Ascending aorta (tissue), 2 donors: ENCODE data around the gene CCSAP. TPM values are rescaled to one million over a fixed set of nuclear protein-coding genes. Genes with fewer than 3 reads are reported as not detected.

ENCODE experiments used
- DNase-seq, 2 donors: peaks; one replicate each; pipeline ENCODE4 v3.0.0-alpha.2; 2019; ENCODE audit warnings: low spot score in 2 of 2
- H3K27ac ChIP-seq, 2 donors: fragments of 200-600 bp; sonication (generic); one replicate each; pipeline ENCODE4 v1.5.1; 2016 to 2017; ENCODE audit warnings: mild to moderate bottlenecking in 1 of 2
- H3K27me3 ChIP-seq: fragments of 200-600 bp; sonication (generic); one replicate; pipeline ENCODE4 v1.5.1; 2017
- H3K36me3 ChIP-seq, 2 donors: fragments of 200-600 bp; sonication (generic); one replicate each; pipeline ENCODE4 v1.5.1; 2016
- H3K4me1 ChIP-seq, 2 donors: fragments of 200-600 bp; sonication (generic); one replicate each; pipeline ENCODE4 v1.5.1; 2016 to 2017; ENCODE audit warnings: mild to moderate bottlenecking in 1 of 2
- H3K4me3 ChIP-seq, 2 donors: fragments of 200-600 bp; sonication (generic); one replicate each; pipeline ENCODE4 v1.5.1; 2016 to 2017; ENCODE audit warnings: mild to moderate bottlenecking in 1 of 2
- H3K9me3 ChIP-seq, 2 donors: fragments of 200-600 bp; sonication (generic); one replicate each; pipeline ENCODE4 v1.5.1; 2016
- CTCF ChIP-seq, 3 experiments: fragments of 200-600 bp in 2 of 3; fragments of 450-650 bp in 1 of 3; sonication (generic) in 2 of 3; IDR thresholded peaks; one replicate each; pipeline ENCODE4 v1.5.1; 2016 to 2019; ENCODE audit warnings: antibody characterized with exemption in 3 of 3, mild to moderate bottlenecking in 1 of 3, moderate library complexity in 1 of 3
- intact Hi-C: fragments of 100-400 bp; cut with DNase I; formaldehyde crosslinking; loops from one replicate; pipeline ENCODE4 v1.15.1; 2023
- total RNA-seq: library from RNA; depleted of rRNA; stranded (reverse); fragments of >200 nt; gene quantifications from one replicate; pipeline ENCODE4 v1.1.0, GENCODE V29; 2016

The CCSAP gene
- total RNA-seq, 1 donor from 2014 or later, result 2.9 TPM

GRCh38 chr1:229310833-229311232 lies 32.0 kb downstream of the CCSAP start:
- H3K27me3 ChIP-seq, result no peaks in the 10 kb centered on the region
- TF ChIP-seq CTCF (IDR thresholded peaks at IDR 0.05), result no peak
- H3K4me1 ChIP-seq, result no peaks in the 10 kb centered on the region
- no peak overlapping the region for H3K27ac ChIP-seq
- intact Hi-C loops, result no loop called here
- H3K36me3 ChIP-seq, result peaks cover 11 to 44% of the 10 kb centered on the region in 2 donors
- H3K4me3 ChIP-seq, result no peak overlapping the region
- H3K9me3 ChIP-seq, result no peaks in the 10 kb centered on the region
- no peak for DNase-seq

GRCh38 chr1:229309684-229310083 lies 33.2 kb downstream of the CCSAP start:
- H3K4me3 ChIP-seq, result no peak overlapping the region
- H3K27ac ChIP-seq, result no peak overlapping the region
- no peaks in the 10 kb centered on the region for H3K9me3 ChIP-seq
- peaks cover 11 to 47% of the 10 kb centered on the region in 2 donors for H3K36me3 ChIP-seq
- intact Hi-C loops, result no loop called here
- no peak for TF ChIP-seq CTCF (IDR thresholded peaks at IDR 0.05)
- DNase-seq, result no peak
- H3K27me3 ChIP-seq, result no peaks in the 10 kb centered on the region
- no peaks in the 10 kb centered on the region for H3K4me1 ChIP-seq

- DNase-seq, result no peak
- H3K9me3 ChIP-seq, result no peaks in the 10 kb centered on the region
Observed at GRCh38 chr1:229309074-229309473, 33.8 kb downstream of the CCSAP start.

GRCh38 chr1:229305392-229305791 lies 37.5 kb downstream of the CCSAP start:
- no peak overlapping the region for H3K27ac ChIP-seq
- peaks cover 22 to 54% of the 10 kb centered on the region in 2 donors for H3K36me3 ChIP-seq
- no peaks in the 10 kb centered on the region for H3K4me1 ChIP-seq
- H3K9me3 ChIP-seq, result no peaks in the 10 kb centered on the region
- intact Hi-C loops, result no loop called here
- DNase-seq, result no peak
- H3K27me3 ChIP-seq, result no peaks in the 10 kb centered on the region
- no peak overlapping the region for H3K4me3 ChIP-seq
- TF ChIP-seq CTCF (IDR thresholded peaks at IDR 0.05), result no peak

More at GRCh38 chr1:229309074-229309473, 33.8 kb downstream of the CCSAP start:
- TF ChIP-seq CTCF (IDR thresholded peaks at IDR 0.05), result no peak
- H3K36me3 ChIP-seq, result peaks cover 11 to 51% of the 10 kb centered on the region in 2 donors
- H3K4me1 ChIP-seq, result no peaks in the 10 kb centered on the region
- intact Hi-C loops, result no loop called here
- H3K27me3 ChIP-seq, result no peaks in the 10 kb centered on the region
- no peak overlapping the region for H3K4me3 ChIP-seq
- H3K27ac ChIP-seq, result no peak overlapping the region

GRCh38 chr1:229303855-229304254 lies 39.0 kb downstream of the CCSAP start:
- Histone ChIP-seq H3K4me3 (no peak overlapping the region), H3K4me1 (no peaks in the 10 kb centered on the region), H3K36me3 (peaks cover 33 to 64% of the 10 kb centered on the region in 2 donors), H3K27ac (no peak overlapping the region), H3K9me3 (no peaks in the 10 kb centered on the region), H3K27me3 (no peaks in the 10 kb centered on the region)
- no peak for TF ChIP-seq CTCF (IDR thresholded peaks at IDR 0.05)
- no peak for DNase-seq
- intact Hi-C loops, result no loop called here

GRCh38 chr1:229302740-229303139 lies 40.1 kb downstream of the CCSAP start:
- Histone ChIP-seq H3K27ac (no peak overlapping the region), H3K9me3 (no peaks in the 10 kb centered on the region), H3K4me3 (no peak overlapping the region), H3K36me3 (peaks cover 37 to 58% of the 10 kb centered on the region in 2 donors), H3K27me3 (no peaks in the 10 kb centered on the region), H3K4me1 (no peaks in the 10 kb centered on the region)
- TF ChIP-seq CTCF (IDR thresholded peaks at IDR 0.05), result no peak
- intact Hi-C loops, result no loop called here
- no peak for DNase-seq
